GM19351 (cell line): ENCODE data around the gene ANKMY1.

ENCODE experiments used
- ATAC-seq: cut with Tn5 transposase; IDR thresholded peaks from one replicate; pipeline ENCODE4 v1.9.1; 2021; ENCODE audit warnings: mild to moderate bottlenecking, moderate library complexity; ENCODE audit not compliant: unreplicated experiment

The ANKMY1 gene

DNA sequence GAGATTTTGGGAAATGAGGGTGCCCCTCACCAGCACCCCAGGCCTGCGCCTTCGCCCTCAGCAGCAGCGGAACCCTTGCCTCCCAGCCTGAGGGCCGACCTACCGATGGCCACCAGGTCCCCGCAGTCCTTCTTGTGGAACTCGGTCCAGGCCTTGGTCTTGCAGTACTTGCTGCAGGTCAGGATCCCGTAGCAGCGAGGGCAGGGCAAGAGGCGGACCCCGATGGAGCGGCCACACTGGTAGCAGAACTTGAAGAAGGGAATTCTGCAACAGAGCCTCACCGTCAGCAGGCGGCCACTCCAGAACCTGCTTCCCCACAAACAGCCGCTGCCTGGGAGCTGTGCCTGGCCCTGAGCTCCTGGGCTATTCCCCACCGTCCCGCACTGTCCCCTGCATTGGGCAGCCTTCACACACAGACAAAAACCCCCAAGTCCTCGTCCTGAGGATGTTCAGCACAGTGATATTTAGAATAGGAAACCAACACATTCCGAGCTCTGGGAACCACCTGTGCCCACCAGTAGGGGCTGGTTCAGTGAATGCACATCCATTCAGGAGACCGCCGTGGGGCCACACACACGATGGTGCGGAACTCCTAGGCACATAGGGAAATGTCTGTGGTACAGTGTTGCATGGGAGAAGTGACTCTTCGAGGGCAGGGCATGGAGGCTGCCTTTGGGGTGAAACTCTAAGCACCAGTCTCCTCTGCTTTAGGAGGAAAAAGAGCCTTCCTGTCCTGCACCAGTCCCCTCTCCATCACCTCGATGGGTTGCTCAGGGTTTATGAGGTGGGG lies 76.8 kb downstream of the ANKMY1 start:
- no peak for ATAC-seq

DNA sequence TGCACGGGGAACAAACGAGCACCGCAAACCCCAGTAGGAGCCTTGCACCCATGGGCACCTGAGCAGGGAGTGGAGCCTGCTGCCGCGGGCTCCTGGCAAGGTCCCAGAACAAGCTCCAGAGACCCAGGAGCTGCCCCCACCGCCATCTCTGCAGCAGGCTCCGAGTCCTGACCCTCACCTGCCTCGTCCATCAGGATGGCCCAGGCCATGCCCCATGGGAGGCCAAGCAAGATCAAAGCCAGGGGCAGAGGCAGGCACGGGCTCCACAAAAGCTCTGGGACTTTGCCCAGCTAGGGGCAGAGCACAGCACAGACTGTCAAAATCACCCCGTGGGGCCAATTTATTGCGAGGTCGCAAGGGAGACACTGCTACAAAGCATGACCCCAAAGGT lies 78.7 kb downstream of the ANKMY1 start:
- ATAC-seq: no peak

DNA sequence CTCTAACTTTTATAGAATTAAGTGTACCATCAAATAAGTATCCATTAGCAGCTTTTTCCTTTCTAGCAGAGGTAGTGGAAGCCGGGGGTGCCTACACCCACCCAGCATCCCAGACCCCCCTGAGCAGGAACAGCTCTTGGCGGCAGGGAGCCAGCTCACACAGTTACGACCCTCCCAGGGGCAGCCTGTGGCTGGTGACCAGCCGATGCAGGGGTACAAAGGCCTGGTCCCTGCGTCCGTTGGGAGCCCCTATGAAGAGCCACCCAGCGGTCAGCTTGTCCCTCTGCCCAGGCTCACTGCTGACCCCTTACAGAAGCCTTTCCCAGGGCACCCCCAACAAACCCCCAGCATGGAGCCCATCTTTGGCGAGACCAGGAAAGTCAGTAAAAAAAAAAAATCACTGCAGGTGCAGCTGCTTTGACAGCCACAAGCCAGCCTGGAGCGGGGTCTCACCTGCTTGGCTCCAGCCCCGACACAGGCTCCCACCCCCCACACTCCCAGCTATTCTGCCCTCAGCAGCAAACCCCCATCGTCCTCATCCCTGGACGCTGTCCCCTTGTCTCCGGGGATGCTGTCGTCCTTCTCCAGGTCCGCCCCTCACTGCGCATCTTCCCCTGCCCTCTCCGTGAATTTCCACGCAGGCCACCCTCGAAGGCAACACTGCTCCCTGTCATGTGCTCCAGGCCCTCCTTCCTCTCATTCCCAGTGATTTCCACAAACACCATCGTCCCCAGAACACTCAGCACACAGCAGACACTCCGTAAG lies 79.3 kb downstream of the ANKMY1 start:
- no peak for ATAC-seq

GRCh38 chr2:240477916-240478315 lies 79.9 kb downstream of the ANKMY1 start:
- no peak for ATAC-seq

GRCh38 chr2:240473211-240473610 lies 84.6 kb downstream of the ANKMY1 start:
- no peak for ATAC-seq

GRCh38 chr2:240472078-240472790 lies 85.6 kb downstream of the ANKMY1 start:
- no peak for ATAC-seq

GRCh38 chr2:240469740-240470139 lies 88.0 kb downstream of the ANKMY1 start:
- ATAC-seq: no peak

GRCh38 chr2:240469239-240469636 lies 88.5 kb downstream of the ANKMY1 start:
- ATAC-seq: no peak

DNA sequence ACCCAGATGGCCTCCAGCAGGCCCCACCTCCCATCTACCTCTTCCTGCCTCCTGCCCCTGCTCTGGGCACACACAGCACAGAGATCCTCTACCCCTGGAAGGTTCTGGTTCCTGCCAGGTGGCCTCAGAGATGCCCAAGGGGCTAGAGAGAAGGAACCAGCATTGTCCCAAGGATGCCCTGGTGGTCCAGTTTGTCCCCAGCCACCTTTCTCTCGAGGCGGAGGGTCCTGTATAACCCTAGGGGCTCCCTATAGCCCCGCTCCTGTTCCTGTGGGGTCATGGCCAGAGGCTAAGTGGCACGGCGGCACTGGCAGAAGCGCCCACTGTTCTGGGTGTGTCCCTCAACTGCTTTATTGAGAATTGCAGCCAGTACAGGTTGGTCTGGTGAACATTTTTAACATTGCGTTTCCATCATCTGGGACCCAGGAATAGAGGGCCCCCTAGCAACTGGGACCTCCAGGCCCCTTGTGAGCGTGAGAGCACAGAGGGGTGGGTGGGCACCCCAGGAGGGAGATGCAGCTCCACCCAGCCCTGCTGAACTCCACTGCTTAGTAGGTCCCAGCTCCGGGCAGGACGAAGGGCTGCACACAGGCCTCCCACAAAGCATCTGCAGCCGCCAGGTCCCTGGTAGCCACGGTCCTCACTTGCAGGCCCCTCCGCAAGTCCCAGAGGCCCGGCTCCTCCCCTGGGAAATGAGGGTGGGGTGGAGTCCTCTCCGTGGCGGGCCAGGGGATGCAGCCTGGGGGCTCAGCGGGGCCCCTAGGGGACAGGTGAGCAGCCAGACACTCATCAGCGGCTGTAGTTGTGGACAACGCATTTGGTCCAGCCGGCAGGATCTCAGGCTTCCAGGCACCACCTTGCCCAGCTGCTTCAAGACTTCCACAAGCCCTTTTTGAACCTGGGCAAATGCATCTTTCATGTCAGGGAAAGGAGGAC lies 89.2 kb downstream of the ANKMY1 start:
- ATAC-seq: no peak

- no peak for ATAC-seq
Measured at GRCh38 chr2:240467659-240468302, 90.0 kb downstream of the ANKMY1 start.

GRCh38 chr2:240467149-240467642 lies 90.6 kb downstream of the ANKMY1 start:
- ATAC-seq: no peak

GRCh38 chr2:240466579-240467148 lies 91.1 kb downstream of the ANKMY1 start:
- ATAC-seq: no peak

GRCh38 chr2:240465765-240466578 lies 91.8 kb downstream of the ANKMY1 start:
- ATAC-seq: no peak

DNA sequence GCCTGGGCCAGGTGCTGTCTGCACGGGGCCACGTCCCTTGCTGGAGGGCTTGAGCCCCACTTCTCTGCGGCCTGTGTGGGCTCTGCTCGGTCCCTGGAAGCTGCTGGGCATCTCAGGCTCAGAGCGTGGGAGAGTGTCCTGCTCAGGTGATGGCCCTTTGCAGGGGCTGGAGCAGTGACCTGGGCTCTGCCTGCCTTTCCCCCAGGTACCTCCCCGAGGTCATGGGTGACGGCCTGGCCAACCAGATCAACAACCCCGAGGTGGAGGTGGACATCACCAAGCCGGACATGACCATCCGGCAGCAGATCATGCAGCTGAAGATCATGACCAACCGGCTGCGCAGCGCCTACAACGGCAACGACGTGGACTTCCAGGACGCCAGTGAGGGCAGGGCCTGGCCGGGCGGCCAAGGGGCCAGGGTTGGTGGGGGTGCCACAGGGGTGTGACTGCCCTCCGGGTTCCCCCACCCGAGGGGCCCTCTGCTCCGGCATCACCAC lies 92.5 kb downstream of the ANKMY1 start:
- ATAC-seq: no peak

DNA sequence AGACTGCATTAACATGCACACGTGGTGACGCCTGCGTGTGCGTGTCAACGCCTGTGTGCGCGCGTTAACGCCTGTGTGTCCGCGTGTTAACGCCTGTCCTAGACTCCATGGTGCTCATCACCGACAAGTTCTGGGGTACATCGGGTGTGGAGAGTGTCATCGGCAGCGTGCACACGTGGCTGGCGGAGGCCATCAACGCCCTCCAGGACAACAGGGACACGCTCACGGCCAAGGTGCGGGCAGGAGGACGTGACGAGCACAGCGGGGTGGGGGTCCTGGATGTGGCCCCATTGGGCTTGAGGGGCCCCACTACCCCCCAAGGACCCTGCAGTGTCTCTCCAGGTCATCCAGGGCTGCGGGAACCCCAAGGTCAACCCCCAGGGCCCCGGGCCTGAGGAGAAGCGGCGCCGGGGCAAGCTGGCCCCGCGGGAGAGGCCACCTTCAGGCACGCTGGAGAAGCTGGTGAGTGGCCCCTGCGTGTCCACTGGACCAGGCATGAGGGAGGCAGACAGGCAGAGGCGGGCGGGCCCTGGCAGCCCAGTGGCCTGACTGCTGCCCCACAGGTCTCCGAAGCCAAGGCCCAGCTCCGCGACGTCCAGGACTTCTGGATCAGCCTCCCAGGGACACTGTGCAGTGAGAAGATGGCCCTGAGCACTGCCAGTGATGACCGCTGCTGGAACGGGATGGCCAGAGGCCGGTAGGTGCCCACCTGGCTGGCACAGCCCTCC lies 93.1 kb downstream of the ANKMY1 start:
- ATAC-seq: no peak

DNA sequence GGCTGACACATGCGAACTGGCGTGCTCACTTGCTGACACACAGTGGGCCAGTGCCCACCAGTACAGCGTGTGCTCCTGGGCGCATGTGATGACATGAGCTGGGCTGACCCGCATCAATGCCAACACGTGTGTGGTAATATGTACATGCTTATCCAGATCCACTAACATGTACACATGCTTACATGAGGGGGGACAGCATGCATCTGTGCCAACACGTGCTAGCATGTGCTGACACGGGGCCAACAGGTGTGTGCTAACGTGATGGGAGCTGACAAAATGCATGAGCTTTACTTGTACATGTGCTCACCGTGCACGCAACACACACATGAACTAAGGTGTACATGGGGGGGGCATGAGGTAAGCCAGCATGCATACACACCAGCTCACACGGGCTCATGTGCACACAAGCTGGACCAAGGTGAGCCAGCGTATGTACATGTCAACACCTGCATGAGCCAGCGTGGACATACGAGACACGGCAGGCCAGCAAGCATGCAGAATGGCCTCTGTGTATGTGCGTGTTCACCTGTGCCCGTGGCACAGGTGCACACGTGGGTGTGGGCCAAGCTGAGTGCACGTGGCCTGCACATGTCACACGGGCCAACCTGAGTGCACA lies 93.8 kb downstream of the ANKMY1 start:
- no peak for ATAC-seq

- ATAC-seq: no peak
Measured at GRCh38 chr2:240463274-240463865, 94.4 kb downstream of the ANKMY1 start.
